ENCODE measurements around the gene KIAA0232.

KIAA0232 gene

DNA sequence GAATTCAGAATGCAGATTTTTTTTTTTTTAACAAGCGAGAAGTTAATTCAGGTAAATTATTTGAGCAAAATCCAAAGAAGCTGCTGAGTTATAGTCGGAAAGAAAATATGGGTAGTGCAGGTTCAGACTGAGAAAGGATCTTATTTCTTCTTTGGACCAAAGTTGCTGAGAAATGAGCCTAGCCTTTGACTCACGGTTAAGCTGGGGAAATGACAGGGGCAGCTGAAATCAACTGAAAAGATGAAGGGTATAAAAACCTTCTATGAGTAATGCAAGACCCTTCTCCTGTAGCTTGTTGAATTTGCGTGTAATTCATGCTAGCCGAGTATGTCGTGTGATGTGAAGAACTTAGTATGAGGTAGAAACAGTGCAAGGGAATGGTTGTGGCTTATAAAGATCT is 63.0 kb downstream of the KIAA0232 start:
- no peak for ATAC-seq
- TF ChIP-seq ESRRG (CRISPR knock-in tag; IDR thresholded peaks at IDR 0.05) (no peak), OSR1 (CRISPR knock-in tag; IDR thresholded peaks at IDR 0.05) (no peak), GLIS3 (CRISPR knock-in tag; IDR thresholded peaks at IDR 0.05) (no peak), ZFP3 (CRISPR knock-in tag; IDR thresholded peaks at IDR 0.05) (no peak)

DNA sequence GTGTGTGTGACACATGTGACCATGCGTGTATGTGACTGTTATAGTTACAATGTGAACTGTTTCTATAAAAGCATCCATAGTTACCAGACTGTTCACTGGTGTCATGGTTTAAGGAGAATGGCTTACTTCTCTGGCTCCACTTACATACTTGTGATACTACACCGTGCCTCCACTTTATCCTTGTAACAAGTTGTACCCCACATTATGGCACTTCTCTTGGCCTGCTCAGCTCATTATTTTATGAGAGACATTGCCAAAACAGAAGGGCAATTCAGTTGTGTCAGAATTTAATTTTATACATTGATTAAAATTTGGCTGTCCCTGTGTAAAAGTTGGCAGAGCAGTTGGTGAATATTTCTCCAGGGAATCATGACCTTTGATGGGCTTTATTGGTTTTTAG is 64.7 kb downstream of the KIAA0232 start:
- no peak for TF ChIP-seq BACH2 (CRISPR knock-in tag; IDR thresholded peaks at IDR 0.05; ENCODE audit: borderline replicate concordance)
- TF ChIP-seq OSR1 (CRISPR knock-in tag; IDR thresholded peaks at IDR 0.05), result no peak
- TF ChIP-seq, protein P1, sequence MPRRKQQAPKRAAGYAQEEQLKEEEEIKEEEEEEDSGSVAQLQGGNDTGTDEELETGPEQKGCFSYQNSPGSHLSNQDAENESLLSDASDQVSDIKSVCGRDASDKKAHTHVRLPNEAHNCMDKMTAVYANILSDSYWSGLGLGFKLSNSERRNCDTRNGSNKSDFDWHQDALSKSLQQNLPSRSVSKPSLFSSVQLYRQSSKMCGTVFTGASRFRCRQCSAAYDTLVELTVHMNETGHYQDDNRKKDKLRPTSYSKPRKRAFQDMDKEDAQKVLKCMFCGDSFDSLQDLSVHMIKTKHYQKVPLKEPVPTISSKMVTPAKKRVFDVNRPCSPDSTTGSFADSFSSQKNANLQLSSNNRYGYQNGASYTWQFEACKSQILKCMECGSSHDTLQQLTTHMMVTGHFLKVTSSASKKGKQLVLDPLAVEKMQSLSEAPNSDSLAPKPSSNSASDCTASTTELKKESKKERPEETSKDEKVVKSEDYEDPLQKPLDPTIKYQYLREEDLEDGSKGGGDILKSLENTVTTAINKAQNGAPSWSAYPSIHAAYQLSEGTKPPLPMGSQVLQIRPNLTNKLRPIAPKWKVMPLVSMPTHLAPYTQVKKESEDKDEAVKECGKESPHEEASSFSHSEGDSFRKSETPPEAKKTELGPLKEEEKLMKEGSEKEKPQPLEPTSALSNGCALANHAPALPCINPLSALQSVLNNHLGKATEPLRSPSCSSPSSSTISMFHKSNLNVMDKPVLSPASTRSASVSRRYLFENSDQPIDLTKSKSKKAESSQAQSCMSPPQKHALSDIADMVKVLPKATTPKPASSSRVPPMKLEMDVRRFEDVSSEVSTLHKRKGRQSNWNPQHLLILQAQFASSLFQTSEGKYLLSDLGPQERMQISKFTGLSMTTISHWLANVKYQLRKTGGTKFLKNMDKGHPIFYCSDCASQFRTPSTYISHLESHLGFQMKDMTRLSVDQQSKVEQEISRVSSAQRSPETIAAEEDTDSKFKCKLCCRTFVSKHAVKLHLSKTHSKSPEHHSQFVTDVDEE (CRISPR knock-in tag; IDR thresholded peaks at IDR 0.05), result no peak
- ATAC-seq, result no peak

DNA sequence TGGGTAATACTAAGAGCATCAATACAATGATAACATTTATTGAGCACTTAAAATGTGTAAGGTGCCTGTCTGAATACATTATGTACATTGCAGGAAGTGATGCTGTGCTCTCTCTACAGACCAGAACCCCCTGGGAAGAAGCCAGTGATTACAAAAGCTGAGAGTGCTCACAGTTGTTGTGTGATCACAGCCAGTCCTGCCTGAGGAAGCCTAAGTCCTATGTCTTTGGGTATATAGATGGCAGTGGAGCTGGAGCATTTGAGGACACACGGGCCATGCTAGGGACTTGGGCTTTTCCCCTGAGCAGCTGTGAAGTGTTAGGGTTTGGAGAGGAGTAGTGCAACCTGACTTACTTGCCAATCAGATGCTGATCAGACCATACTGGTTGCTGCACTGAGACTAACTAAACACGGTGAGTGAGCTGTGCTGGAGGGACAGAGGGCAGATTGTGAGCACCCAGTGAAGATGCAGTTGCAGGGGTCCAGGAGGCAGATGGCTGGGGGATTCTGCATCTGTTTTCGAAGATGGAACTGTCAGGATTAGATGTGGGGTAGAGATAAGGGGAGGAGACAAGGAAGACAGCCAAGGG is 66.3 kb downstream of the KIAA0232 start:
- no peak for ATAC-seq
- TF ChIP-seq PPARA (CRISPR knock-in tag; IDR thresholded peaks at IDR 0.05; ENCODE audit: borderline replicate concordance) (no peak), RARB (CRISPR knock-in tag; IDR thresholded peaks at IDR 0.05) (no peak), TCF4 (CRISPR knock-in tag; IDR thresholded peaks at IDR 0.05; ENCODE audit: borderline replicate concordance) (no peak), ZNF70 (CRISPR knock-in tag; IDR thresholded peaks at IDR 0.05) (no peak), ZFP30 (CRISPR knock-in tag; IDR thresholded peaks at IDR 0.05) (no peak), ARNTL (CRISPR knock-in tag; IDR thresholded peaks at IDR 0.05; ENCODE audit: borderline replicate concordance, low read depth) (no peak), ZFP3 (CRISPR knock-in tag; IDR thresholded peaks at IDR 0.05) (no peak), ISL1 (CRISPR knock-in tag; IDR thresholded peaks at IDR 0.05) (no peak), BACH2 (CRISPR knock-in tag; IDR thresholded peaks at IDR 0.05; ENCODE audit: borderline replicate concordance) (no peak), TOX (CRISPR knock-in tag; IDR thresholded peaks at IDR 0.05; ENCODE audit: borderline replicate concordance) (no peak)
- TF ChIP-seq, protein P1 (CRISPR knock-in tag; IDR thresholded peaks at IDR 0.05), result no peak
- TF ChIP-seq, protein P2, sequence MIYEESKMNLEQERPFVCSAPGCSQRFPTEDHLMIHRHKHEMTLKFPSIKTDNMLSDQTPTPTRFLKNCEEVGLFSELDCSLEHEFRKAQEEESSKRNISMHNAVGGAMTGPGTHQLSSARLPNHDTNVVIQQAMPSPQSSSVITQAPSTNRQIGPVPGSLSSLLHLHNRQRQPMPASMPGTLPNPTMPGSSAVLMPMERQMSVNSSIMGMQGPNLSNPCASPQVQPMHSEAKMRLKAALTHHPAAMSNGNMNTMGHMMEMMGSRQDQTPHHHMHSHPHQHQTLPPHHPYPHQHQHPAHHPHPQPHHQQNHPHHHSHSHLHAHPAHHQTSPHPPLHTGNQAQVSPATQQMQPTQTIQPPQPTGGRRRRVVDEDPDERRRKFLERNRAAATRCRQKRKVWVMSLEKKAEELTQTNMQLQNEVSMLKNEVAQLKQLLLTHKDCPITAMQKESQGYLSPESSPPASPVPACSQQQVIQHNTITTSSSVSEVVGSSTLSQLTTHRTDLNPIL (CRISPR knock-in tag; IDR thresholded peaks at IDR 0.05; ENCODE audit: low read depth), result no peak

DNA sequence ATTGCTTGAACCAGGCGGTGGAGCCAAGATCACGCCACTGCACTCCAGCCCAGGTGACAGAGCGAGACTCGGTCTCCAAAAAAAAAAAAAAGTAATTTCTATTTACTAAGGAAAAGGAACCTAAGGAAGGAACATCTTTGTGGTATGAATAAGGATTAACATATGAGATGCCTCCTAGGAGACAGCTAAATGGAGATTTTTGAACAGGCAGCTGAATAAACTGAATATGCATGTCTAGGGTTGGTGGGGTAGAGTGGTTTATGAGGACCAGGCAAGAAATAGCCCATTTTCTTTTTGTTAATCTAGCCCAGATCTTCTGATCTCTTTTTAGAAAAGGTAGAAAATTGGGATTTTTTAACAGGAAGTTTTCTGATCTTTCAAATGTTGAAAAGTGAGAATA is 67.2 kb downstream of the KIAA0232 start:
- no peak for ATAC-seq
- TF ChIP-seq ZNF8 (CRISPR knock-in tag; IDR thresholded peaks at IDR 0.05), result no peak
- no peak for TF ChIP-seq GLIS3 (CRISPR knock-in tag; IDR thresholded peaks at IDR 0.05)
- no peak for TF ChIP-seq CSDC2 (CRISPR knock-in tag; IDR thresholded peaks at IDR 0.05)
- TF ChIP-seq ESRRG (CRISPR knock-in tag; IDR thresholded peaks at IDR 0.05), result no peak
- TF ChIP-seq ZNF565 (CRISPR knock-in tag; conservative IDR thresholded peaks at IDR 0.05; ENCODE audit: low read depth), result no peak
- TF ChIP-seq OSR1 (CRISPR knock-in tag; IDR thresholded peaks at IDR 0.05), result no peak
- no peak for TF ChIP-seq ZC3H10 (CRISPR knock-in tag; IDR thresholded peaks at IDR 0.05)
- no peak for TF ChIP-seq SNAI2 (CRISPR knock-in tag; IDR thresholded peaks at IDR 0.05)
- no peak for TF ChIP-seq ZFP30 (CRISPR knock-in tag; IDR thresholded peaks at IDR 0.05)
- TF ChIP-seq RARB (CRISPR knock-in tag; IDR thresholded peaks at IDR 0.05), result no peak
- no peak for TF ChIP-seq ISL1 (CRISPR knock-in tag; IDR thresholded peaks at IDR 0.05)
- no peak for TF ChIP-seq BACH2 (CRISPR knock-in tag; IDR thresholded peaks at IDR 0.05; ENCODE audit: borderline replicate concordance)
- TF ChIP-seq, protein P1 (CRISPR knock-in tag; IDR thresholded peaks at IDR 0.05), result no peak
- TF ChIP-seq, protein P3, sequence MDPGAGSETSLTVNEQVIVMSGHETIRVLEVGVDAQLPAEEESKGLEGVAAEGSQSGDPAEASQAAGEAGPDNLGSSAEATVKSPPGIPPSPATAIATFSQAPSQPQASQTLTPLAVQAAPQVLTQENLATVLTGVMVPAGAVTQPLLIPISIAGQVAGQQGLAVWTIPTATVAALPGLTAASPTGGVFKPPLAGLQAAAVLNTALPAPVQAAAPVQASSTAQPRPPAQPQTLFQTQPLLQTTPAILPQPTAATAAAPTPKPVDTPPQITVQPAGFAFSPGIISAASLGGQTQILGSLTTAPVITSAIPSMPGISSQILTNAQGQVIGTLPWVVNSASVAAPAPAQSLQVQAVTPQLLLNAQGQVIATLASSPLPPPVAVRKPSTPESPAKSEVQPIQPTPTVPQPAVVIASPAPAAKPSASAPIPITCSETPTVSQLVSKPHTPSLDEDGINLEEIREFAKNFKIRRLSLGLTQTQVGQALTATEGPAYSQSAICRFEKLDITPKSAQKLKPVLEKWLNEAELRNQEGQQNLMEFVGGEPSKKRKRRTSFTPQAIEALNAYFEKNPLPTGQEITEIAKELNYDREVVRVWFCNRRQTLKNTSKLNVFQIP (CRISPR knock-in tag; IDR thresholded peaks at IDR 0.05; ENCODE audit: borderline replicate concordance, low read depth), result no peak
- TF ChIP-seq, protein P4, sequence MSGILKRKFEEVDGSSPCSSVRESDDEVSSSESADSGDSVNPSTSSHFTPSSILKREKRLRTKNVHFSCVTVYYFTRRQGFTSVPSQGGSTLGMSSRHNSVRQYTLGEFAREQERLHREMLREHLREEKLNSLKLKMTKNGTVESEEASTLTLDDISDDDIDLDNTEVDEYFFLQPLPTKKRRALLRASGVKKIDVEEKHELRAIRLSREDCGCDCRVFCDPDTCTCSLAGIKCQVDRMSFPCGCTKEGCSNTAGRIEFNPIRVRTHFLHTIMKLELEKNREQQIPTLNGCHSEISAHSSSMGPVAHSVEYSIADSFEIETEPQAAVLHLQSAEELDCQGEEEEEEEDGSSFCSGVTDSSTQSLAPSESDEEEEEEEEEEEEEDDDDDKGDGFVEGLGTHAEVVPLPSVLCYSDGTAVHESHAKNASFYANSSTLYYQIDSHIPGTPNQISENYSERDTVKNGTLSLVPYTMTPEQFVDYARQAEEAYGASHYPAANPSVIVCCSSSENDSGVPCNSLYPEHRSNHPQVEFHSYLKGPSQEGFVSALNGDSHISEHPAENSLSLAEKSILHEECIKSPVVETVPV (CRISPR knock-in tag; IDR thresholded peaks at IDR 0.05), result no peak

Data from SK-N-SH treated with all-trans-retinoic acid at 6 μM for 48 hours (cell line).